HEK293T (cell line): ENCODE results near the gene CPED1.
"Not testable (repeated sequence)": the region's sequence is repeated elsewhere in the genome, so short reads cannot be mapped to it uniquely, and the experiment has no call there.

Experiments used
- CTCF ChIA-PET: fragments of 350-600 bp; formaldehyde crosslinking; extraction: SDS; loops from one replicate; lab custom pipeline; 2021; ENCODE audit warnings: antibody characterized with exemption, inconsistent platforms; lab: Yijun Ruan, JAX
- POLR2A ChIA-PET: fragments of 350-600 bp; formaldehyde crosslinking; extraction: SDS; loops from one replicate; lab custom pipeline; 2020; ENCODE audit warnings: antibody characterized with exemption, inconsistent platforms; lab: Yijun Ruan, JAX
- DNase-seq: peaks from one replicate; pipeline ENCODE4 v3.0.0; 2012; ENCODE audit warnings: mixed read lengths; ENCODE audit errors: extremely low spot score
- ARNT ChIP-seq: fragments of 450-650 bp; IDR thresholded peaks from 2 replicates; pipeline ENCODE4 v1.6.1; 2017; ENCODE audit warnings: mild to moderate bottlenecking
- BHLHE40 ChIP-seq: fragments of 450-650 bp; IDR thresholded peaks from 2 replicates; pipeline ENCODE4 v1.6.1; 2016; ENCODE audit warnings: mild to moderate bottlenecking, moderate library complexity, borderline replicate concordance
- CTBP1 ChIP-seq: fragments of 450-650 bp; IDR thresholded peaks from 2 replicates; pipeline ENCODE4 v1.6.1; 2016; ENCODE audit warnings: borderline replicate concordance
- ELF4 ChIP-seq: fragments of 450-650 bp; IDR thresholded peaks from 2 replicates; pipeline ENCODE4 v1.6.1; 2017; ENCODE audit warnings: antibody characterized with exemption
- FOXA1 ChIP-seq: fragments of 450-650 bp; IDR thresholded peaks from 2 replicates; pipeline ENCODE4 v1.6.1; 2016; ENCODE audit warnings: mild to moderate bottlenecking
- FOXK2 ChIP-seq: fragments of 450-650 bp; IDR thresholded peaks from 2 replicates; pipeline ENCODE4 v1.6.1; 2016; ENCODE audit warnings: mild to moderate bottlenecking
- FOXM1 ChIP-seq: fragments of 450-650 bp; IDR thresholded peaks from 2 replicates; pipeline ENCODE4 v1.6.1; 2017; ENCODE audit warnings: mild to moderate bottlenecking, borderline replicate concordance
- HDGF ChIP-seq: fragments of 450-650 bp; IDR thresholded peaks from 2 replicates; pipeline ENCODE4 v1.6.1; 2017; ENCODE audit warnings: antibody characterized with exemption, borderline replicate concordance
- L3MBTL2 ChIP-seq: fragments of 450-650 bp; conservative IDR thresholded peaks from 2 replicates; pipeline ENCODE4 v1.6.1; 2016; ENCODE audit warnings: mild to moderate bottlenecking
- LEF1 ChIP-seq: fragments of 450-650 bp; IDR thresholded peaks from 2 replicates; pipeline ENCODE4 v1.6.1; 2017; ENCODE audit warnings: mild to moderate bottlenecking, borderline replicate concordance
- NFRKB ChIP-seq: fragments of 450-650 bp; IDR thresholded peaks from 2 replicates; pipeline ENCODE4 v1.6.1; 2016; ENCODE audit warnings: mild to moderate bottlenecking, moderate library complexity
- SP1 ChIP-seq: fragments of 450-650 bp; IDR thresholded peaks from 2 replicates; pipeline ENCODE4 v1.6.1; 2017
- SUZ12 ChIP-seq: fragments of 450-650 bp; IDR thresholded peaks from 2 replicates; pipeline ENCODE4 v1.6.1; 2016; ENCODE audit warnings: mild to moderate bottlenecking
- TARDBP ChIP-seq: fragments of 450-650 bp; IDR thresholded peaks from 2 replicates; pipeline ENCODE4 v1.6.1; 2016
- ZNF384 ChIP-seq: fragments of 450-650 bp; IDR thresholded peaks from 2 replicates; pipeline ENCODE4 v1.6.1; 2016
- TF ChIP-seq, protein P1 (sequence below): fragments of 450-650 bp; IDR thresholded peaks from 2 replicates; pipeline ENCODE4 v1.6.1; 2016

The CPED1 gene

GRCh38 chr7:121244120-121244870 is 255.8 kb downstream of the CPED1 start:
- CTCF ChIA-PET, result no interaction called here
- DNase-seq, result no peak

GRCh38 chr7:121251367-121251766 is 262.9 kb downstream of the CPED1 start:
- DNase-seq, CTCF ChIA-PET, POLR2A ChIA-PET: not testable (repeated sequence)

More at GRCh38 chr7:121244120-121244870, 255.8 kb downstream of the CPED1 start:
- POLR2A ChIA-PET, result no interaction called here
- no peak for TF ChIP-seq HDGF
- no peak for TF ChIP-seq BHLHE40
- TF ChIP-seq CTBP1, result no peak
- TF ChIP-seq L3MBTL2, result no peak

GRCh38 chr7:121252523-121253235 is 264.2 kb downstream of the CPED1 start:
- CTCF ChIA-PET, DNase-seq, POLR2A ChIA-PET: not testable (repeated sequence)

DNA sequence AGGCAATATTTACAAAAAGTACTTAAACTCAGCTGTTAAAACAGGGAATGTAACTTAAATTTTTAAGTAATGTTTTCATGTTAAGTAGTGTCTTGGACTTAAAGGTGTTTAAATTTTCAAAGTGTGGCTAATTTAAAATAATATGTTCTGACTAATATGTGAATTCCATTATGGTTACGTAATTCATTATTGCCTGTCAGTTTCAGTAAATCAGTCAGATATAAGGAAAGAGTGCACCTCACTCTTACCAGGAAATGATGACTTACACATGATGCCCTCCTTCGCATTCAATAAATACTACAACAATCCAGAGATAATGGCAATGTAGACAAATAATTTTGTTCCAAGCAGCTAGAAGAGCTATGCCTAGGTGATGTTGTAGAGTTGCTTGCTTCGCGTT is 271.3 kb downstream of the CPED1 start:
- no peak for TF ChIP-seq FOXA1
- CTCF ChIA-PET, result interaction anchor here (1.2 kb wide), 1 partner anchor 15 kb away, joined by 3 read pairs; no protein-coding TSS in a partner anchor
- DNase-seq, result no peak
- POLR2A ChIA-PET, result no interaction called here

- ChIA-PET CTCF (interaction anchor here (0.7 kb wide), 1 partner anchor 69 kb away, joined by 3 read pairs; no protein-coding TSS in a partner anchor), POLR2A (no interaction called here)
- DNase-seq, result no peak
- no peak for TF ChIP-seq SP1
- no peak for TF ChIP-seq NFRKB
- TF ChIP-seq HDGF, result no peak
- TF ChIP-seq ARNT, result no peak
- no peak for TF ChIP-seq ZNF384
- TF ChIP-seq CTBP1, result no peak
- no peak for TF ChIP-seq LEF1
- TF ChIP-seq, protein P1, sequence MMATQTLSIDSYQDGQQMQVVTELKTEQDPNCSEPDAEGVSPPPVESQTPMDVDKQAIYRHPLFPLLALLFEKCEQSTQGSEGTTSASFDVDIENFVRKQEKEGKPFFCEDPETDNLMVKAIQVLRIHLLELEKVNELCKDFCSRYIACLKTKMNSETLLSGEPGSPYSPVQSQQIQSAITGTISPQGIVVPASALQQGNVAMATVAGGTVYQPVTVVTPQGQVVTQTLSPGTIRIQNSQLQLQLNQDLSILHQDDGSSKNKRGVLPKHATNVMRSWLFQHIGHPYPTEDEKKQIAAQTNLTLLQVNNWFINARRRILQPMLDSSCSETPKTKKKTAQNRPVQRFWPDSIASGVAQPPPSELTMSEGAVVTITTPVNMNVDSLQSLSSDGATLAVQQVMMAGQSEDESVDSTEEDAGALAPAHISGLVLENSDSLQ, result no peak
- no peak for TF ChIP-seq FOXK2
- no peak for TF ChIP-seq TARDBP
- TF ChIP-seq L3MBTL2, result no peak
- no peak for TF ChIP-seq SUZ12
These were observed 272.8 kb downstream of the CPED1 start for GRCh38 chr7:121261207-121261884.

DNA sequence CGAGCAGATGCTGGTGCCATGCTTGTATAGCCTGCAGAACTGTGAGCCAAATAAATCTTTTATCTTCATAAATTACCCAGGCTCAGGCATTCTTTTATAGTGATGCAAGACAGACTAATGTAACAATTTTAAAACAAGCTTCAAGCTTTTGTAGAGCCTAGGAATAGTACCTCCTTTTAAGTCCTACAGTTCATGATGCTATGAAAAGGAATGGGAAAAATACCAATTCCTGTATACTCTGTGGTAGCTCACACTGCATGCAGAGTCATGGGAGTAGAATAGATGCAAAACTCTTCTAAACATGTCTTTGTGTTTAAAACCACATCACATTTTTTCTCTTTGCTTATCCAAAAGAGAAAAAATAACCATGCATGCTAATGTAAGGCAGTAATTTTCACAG is 273.7 kb downstream of the CPED1 start:
- no peak for DNase-seq
- TF ChIP-seq HDGF (no peak), LEF1 (no peak), ZNF384 (no peak), L3MBTL2 (no peak), TARDBP (no peak), BHLHE40 (no peak), ARNT (no peak), FOXA1 (no peak), FOXM1 (no peak), SUZ12 (no peak), CTBP1 (no peak), ELF4 (no peak), SP1 (no peak), NFRKB (no peak), FOXK2 (no peak)
- TF ChIP-seq, protein P1, result no peak
- ChIA-PET CTCF (no interaction called here), POLR2A (no interaction called here)

- CTCF ChIA-PET, result no interaction called here
- POLR2A ChIA-PET, result no interaction called here
- no peak for DNase-seq
- TF ChIP-seq FOXA1 (no peak), HDGF (no peak), ARNT (no peak)
These were observed 274.5 kb downstream of the CPED1 start for GRCh38 chr7:121262969-121263368.
